Measurements from ENCODE around the gene N4BP3. TPM values are rescaled to one million over a fixed set of nuclear protein-coding genes. Genes with fewer than 3 reads are reported as not detected.

N4BP3 gene
- total and polyA plus RNA-seq, 4 donors = 6.1 to 11.4 (median 8.6) TPM

- no peak for TF ChIP-seq CTCF (IDR thresholded peaks at IDR 0.05; ENCODE audit: control extremely low read depth, extremely low read depth)
- Histone ChIP-seq H3K27ac (ENCODE audit: low read depth in 1 of 2, low read length in 1 of 2) (no peak overlapping the region), H3K9me3 (ENCODE audit: control insufficient read depth in 4 of 4, insufficient read depth in 3 of 4, low read length in 3 of 4) (peaks cover 0 to 3% (median under 1%) of the 10 kb centered on the region in 4 donors), H3K9ac (ENCODE audit: insufficient read depth in 1 of 2, low read length in 2 of 2) (no peak overlapping the region), H3K4me1 (ENCODE audit: control insufficient read depth in 5 of 5, insufficient read depth in 5 of 5, low read length in 5 of 5) (no peaks in the 10 kb centered on the region), H3K27me3 (ENCODE audit: control insufficient read depth in 3 of 3, insufficient read depth in 3 of 3, low read length in 2 of 3) (no peaks in the 10 kb centered on the region), H3K36me3 (ENCODE audit: control insufficient read depth in 4 of 4, insufficient read depth in 4 of 4, low read length in 4 of 4) (no peaks in the 10 kb centered on the region), H3K4me3 (no peak overlapping the region)
- DNase-seq (no peak), ATAC-seq (ENCODE audit: insufficient read depth, low FRiP score) (no peak)
- WGBS, 2 donors = 77 to 85% methylated on average over 2 of the region's 2 CpGs
Measured at GRCh38 chr5:178093134-178093533, 20.2 kb upstream of the N4BP3 start.

GRCh38 chr5:178094345-178094744 lies 19.0 kb upstream of the N4BP3 start:
- H3K27me3 ChIP-seq (ENCODE audit: control insufficient read depth in 3 of 3, insufficient read depth in 3 of 3, low read length in 2 of 3) = no peaks in the 10 kb centered on the region

GRCh38 chr5:178098685-178099084 lies 14.6 kb upstream of the N4BP3 start:
- DNase-seq (no peak), ATAC-seq (ENCODE audit: insufficient read depth, low FRiP score) (no peak)
- Histone ChIP-seq H3K4me1 (ENCODE audit: control insufficient read depth in 5 of 5, insufficient read depth in 5 of 5, low read length in 5 of 5) (no peaks in the 10 kb centered on the region), H3K9me3 (ENCODE audit: control insufficient read depth in 4 of 4, insufficient read depth in 3 of 4, low read length in 3 of 4) (no peaks in the 10 kb centered on the region), H3K27ac (ENCODE audit: low read depth in 1 of 2, low read length in 1 of 2) (no peak overlapping the region), H3K9ac (ENCODE audit: insufficient read depth in 1 of 2, low read length in 2 of 2) (no peak overlapping the region), H3K4me3 (no peak overlapping the region), H3K36me3 (ENCODE audit: control insufficient read depth in 4 of 4, insufficient read depth in 4 of 4, low read length in 4 of 4) (no peaks in the 10 kb centered on the region), H3K27me3 (ENCODE audit: control insufficient read depth in 3 of 3, insufficient read depth in 3 of 3, low read length in 2 of 3) (no peaks in the 10 kb centered on the region)
- WGBS, 2 donors = 92 to 94% methylated on average over 7 of the region's 7 CpGs
- no peak for TF ChIP-seq CTCF (IDR thresholded peaks at IDR 0.05; ENCODE audit: control extremely low read depth, extremely low read depth)

More at GRCh38 chr5:178094345-178094744, 19.0 kb upstream of the N4BP3 start:
- Histone ChIP-seq H3K9me3 (ENCODE audit: control insufficient read depth in 4 of 4, insufficient read depth in 3 of 4, low read length in 3 of 4) (peaks cover 0 to 3% (median under 1%) of the 10 kb centered on the region in 4 donors), H3K4me1 (ENCODE audit: control insufficient read depth in 5 of 5, insufficient read depth in 5 of 5, low read length in 5 of 5) (no peaks in the 10 kb centered on the region), H3K27ac (ENCODE audit: low read depth in 1 of 2, low read length in 1 of 2) (no peak overlapping the region), H3K36me3 (ENCODE audit: control insufficient read depth in 4 of 4, insufficient read depth in 4 of 4, low read length in 4 of 4) (no peaks in the 10 kb centered on the region), H3K9ac (ENCODE audit: insufficient read depth in 1 of 2, low read length in 2 of 2) (no peak overlapping the region), H3K4me3 (no peak overlapping the region)
- no peak for TF ChIP-seq CTCF (IDR thresholded peaks at IDR 0.05; ENCODE audit: control extremely low read depth, extremely low read depth)
- ATAC-seq (ENCODE audit: insufficient read depth, low FRiP score) (no peak), DNase-seq (no peak)
- 70 to 75% methylated on average over 9 of the region's 9 CpGs for WGBS, 2 donors

- H3K9ac ChIP-seq (ENCODE audit: insufficient read depth in 1 of 2, low read length in 2 of 2) = no peak overlapping the region
- ATAC-seq (ENCODE audit: insufficient read depth, low FRiP score) (no peak), DNase-seq (no peak)
- H3K27me3 ChIP-seq (ENCODE audit: control insufficient read depth in 3 of 3, insufficient read depth in 3 of 3, low read length in 2 of 3) = no peaks in the 10 kb centered on the region
- 92 to 93% methylated on average over 12 of the region's 12 CpGs for WGBS, 2 donors
- no peak overlapping the region for H3K4me3 ChIP-seq
- H3K36me3 ChIP-seq (ENCODE audit: control insufficient read depth in 4 of 4, insufficient read depth in 4 of 4, low read length in 4 of 4) = no peaks in the 10 kb centered on the region
- H3K4me1 ChIP-seq (ENCODE audit: control insufficient read depth in 5 of 5, insufficient read depth in 5 of 5, low read length in 5 of 5) = peaks cover 0 to 7% (median 0%) of the 10 kb centered on the region in 5 donors
- TF ChIP-seq CTCF (IDR thresholded peaks at IDR 0.05; ENCODE audit: control extremely low read depth, extremely low read depth) = no peak
- peaks cover 0 to 2% (median 0%) of the 10 kb centered on the region in 4 donors for H3K9me3 ChIP-seq (ENCODE audit: control insufficient read depth in 4 of 4, insufficient read depth in 3 of 4, low read length in 3 of 4)
- H3K27ac ChIP-seq (ENCODE audit: low read depth in 1 of 2, low read length in 1 of 2) = no peak overlapping the region
Measured at GRCh38 chr5:178103612-178104011, 9.7 kb upstream of the N4BP3 start.
